ENCODE results near the gene FLNB. TPM values are rescaled to one million over a fixed set of nuclear protein-coding genes. Genes with fewer than 3 reads are reported as not detected.
"Not testable (repeated sequence)": the region's sequence is repeated elsewhere in the genome, so short reads cannot be mapped to it uniquely, and the experiment has no call there.

FLNB gene
- total RNA-seq, 2 donors from 2014 or later: 96.9 to 139 TPM

DNA sequence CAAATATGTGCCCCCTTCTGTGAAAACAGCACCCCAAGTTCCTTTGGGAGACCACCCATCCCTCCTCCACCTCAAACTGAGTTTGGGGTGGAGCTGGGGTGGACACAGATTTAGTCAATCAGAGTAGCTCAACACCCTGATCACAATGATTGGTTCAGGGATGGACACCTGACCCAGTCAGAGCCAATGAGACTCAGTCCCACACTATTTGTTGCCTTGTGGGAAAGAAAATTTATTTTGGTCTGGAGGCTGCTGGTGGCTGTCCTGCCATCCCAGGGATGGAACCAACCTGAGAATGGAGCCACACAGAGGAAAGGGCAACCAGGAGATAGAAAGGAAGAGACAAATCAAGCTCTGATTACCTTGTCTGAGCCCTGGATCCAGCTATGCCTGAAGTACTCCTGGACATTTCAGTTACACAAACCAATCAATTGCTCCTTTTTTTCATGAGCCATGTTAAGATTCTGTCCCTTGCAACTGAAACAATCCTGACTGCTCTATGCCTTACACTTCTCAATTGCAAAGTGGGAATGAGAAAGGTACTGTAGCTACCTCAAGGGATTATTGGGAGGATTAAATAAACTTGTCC lies 192.0 kb downstream of the FLNB start:
- Histone ChIP-seq H3K36me3 (no peaks in the 10 kb centered on the region), H3K9me3 (no peaks in the 10 kb centered on the region), H3K27ac (no peak overlapping the region), H3K4me3 (no peak overlapping the region), H3K4me1 (ENCODE audit: control insufficient read depth in 1 of 2, low read depth in 2 of 2) (peaks cover 16 to 22% of the 10 kb centered on the region in 2 donors), H3K27me3 (replicated peaks; ENCODE audit: insufficient read depth) (no peaks in the 10 kb centered on the region)
- DNase-seq (ENCODE audit: low spot score) (no peak), ATAC-seq (ENCODE audit: insufficient number of reproducible peaks, low FRiP score, low read depth) (no peak)
- TF ChIP-seq CTCF (IDR thresholded peaks at IDR 0.05): no peak

DNA sequence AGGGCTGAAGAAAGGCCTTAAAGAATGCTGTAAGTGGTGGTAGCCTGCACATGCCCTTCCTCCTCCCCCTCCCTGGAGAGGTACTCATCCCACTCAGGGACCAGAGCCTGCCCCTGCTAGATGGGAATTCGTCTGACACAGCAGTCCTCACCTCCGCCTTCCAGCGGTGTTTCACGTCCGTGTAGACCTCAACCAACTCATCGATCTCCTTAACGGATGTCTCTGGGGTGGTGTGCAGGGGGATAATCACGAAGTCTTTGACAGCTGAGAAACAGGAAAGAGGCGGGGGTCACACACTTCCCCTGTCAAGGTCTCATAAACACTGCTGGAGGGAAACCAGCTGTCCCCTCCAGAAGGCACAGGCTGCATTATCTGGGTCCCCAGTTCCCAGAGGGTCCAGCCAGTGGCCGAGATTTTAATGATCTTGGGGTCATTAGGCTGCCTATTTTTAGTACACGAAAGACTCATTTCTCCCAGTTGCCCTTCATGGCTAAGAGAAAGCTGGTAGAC lies 192.7 kb downstream of the FLNB start:
- Histone ChIP-seq H3K4me1 (ENCODE audit: control insufficient read depth in 1 of 2, low read depth in 2 of 2) (peaks cover 16 to 22% of the 10 kb centered on the region in 2 donors), H3K9me3 (no peaks in the 10 kb centered on the region), H3K4me3 (no peak overlapping the region), H3K27ac (no peak overlapping the region), H3K36me3 (no peaks in the 10 kb centered on the region), H3K27me3 (replicated peaks; ENCODE audit: insufficient read depth) (no peaks in the 10 kb centered on the region)
- ATAC-seq (ENCODE audit: insufficient number of reproducible peaks, low FRiP score, low read depth) (no peak), DNase-seq (ENCODE audit: low spot score) (no peak)
- no peak for TF ChIP-seq CTCF (IDR thresholded peaks at IDR 0.05)

DNA sequence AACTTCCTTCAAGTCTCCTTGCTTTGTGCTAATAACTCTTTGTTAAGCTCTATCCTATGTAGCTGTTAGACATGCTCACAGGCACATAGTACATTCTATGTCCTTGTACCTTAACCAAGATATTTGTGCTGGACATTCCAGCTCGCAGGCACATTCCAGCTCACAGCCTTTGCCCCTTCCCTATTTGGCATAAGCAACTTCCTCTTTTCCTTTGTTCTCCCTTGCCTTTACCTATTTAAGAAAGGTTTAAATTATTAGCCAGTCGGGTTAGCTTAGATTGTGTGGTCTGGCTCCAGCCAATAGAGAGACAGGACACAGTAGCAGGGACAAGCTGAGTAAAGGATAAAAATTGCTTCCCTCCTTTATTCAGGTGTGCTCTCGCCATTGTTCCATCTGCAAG lies 193.2 kb downstream of the FLNB start:
- H3K27me3 ChIP-seq (replicated peaks; ENCODE audit: insufficient read depth); H3K27ac ChIP-seq; H3K4me3 ChIP-seq; H3K36me3 ChIP-seq; H3K9me3 ChIP-seq; DNase-seq (ENCODE audit: low spot score); ATAC-seq (ENCODE audit: insufficient number of reproducible peaks, low FRiP score, low read depth): not testable (repeated sequence)
- H3K4me1 ChIP-seq (ENCODE audit: control insufficient read depth in 1 of 2, low read depth in 2 of 2): peaks cover 16 to 22% of the 10 kb centered on the region in 2 donors

DNA sequence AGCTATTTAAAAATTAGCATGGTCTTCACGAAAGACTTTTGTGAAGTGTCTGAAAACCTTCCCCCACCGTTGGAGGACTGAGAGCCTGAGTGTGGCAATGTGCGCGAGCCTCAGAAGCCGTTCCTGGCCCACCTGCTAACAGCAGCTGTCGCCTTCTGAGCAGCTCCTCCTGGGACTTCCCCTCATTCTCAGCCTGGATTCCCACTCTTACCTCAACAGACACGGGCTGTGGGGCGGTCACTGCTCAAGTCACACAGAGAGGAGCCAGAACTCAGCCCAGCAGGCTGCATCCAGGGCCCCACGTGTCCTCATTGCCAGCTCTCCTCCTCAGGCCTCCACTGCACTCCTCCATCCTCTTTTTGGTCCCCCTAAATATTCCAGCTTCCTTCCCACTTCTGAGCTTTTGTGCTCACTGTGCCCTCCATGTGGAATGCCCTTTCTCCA lies 194.7 kb downstream of the FLNB start:
- no peak for TF ChIP-seq CTCF (IDR thresholded peaks at IDR 0.05)
- ATAC-seq (ENCODE audit: insufficient number of reproducible peaks, low FRiP score, low read depth) (no peak), DNase-seq (ENCODE audit: low spot score) (no peak)
- H3K36me3 ChIP-seq: no peaks in the 10 kb centered on the region
- H3K4me1 ChIP-seq (ENCODE audit: control insufficient read depth in 1 of 2, low read depth in 2 of 2): peaks cover 16 to 19% of the 10 kb centered on the region in 2 donors
- H3K27me3 ChIP-seq (replicated peaks; ENCODE audit: insufficient read depth): no peaks in the 10 kb centered on the region
- no peaks in the 10 kb centered on the region for H3K9me3 ChIP-seq
- no peak overlapping the region for H3K27ac ChIP-seq
- no peak overlapping the region for H3K4me3 ChIP-seq

DNA sequence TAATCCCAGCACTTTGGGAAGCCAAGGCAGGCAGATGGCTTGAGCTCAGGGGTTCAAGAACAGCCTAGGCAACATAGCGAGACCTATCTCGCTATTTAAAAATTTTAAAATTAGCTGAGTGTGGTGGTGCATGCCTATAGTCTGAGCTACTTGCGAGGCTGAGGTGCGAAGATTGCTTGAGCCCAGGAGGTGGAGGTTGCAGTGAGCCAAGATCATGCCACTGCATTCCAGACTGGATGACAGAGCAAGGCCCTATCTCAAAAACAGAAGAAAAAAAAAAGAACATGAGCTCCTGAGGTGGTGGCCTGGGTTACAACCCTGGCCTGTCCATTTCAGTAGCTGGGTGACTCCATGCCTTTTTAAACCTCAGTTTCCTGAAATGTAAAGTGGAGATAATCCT lies 195.3 kb downstream of the FLNB start:
- H3K4me1 ChIP-seq (ENCODE audit: control insufficient read depth in 1 of 2, low read depth in 2 of 2): peaks cover 11 to 13% of the 10 kb centered on the region in 2 donors
- no peak for TF ChIP-seq CTCF (IDR thresholded peaks at IDR 0.05)
- ATAC-seq (ENCODE audit: insufficient number of reproducible peaks, low FRiP score, low read depth) (no peak), DNase-seq (ENCODE audit: low spot score) (no peak)
- H3K27ac ChIP-seq: no peak overlapping the region
- no peaks in the 10 kb centered on the region for H3K9me3 ChIP-seq
- no peaks in the 10 kb centered on the region for H3K36me3 ChIP-seq
- H3K27me3 ChIP-seq (replicated peaks; ENCODE audit: insufficient read depth): no peaks in the 10 kb centered on the region
- H3K4me3 ChIP-seq: no peak overlapping the region

DNA sequence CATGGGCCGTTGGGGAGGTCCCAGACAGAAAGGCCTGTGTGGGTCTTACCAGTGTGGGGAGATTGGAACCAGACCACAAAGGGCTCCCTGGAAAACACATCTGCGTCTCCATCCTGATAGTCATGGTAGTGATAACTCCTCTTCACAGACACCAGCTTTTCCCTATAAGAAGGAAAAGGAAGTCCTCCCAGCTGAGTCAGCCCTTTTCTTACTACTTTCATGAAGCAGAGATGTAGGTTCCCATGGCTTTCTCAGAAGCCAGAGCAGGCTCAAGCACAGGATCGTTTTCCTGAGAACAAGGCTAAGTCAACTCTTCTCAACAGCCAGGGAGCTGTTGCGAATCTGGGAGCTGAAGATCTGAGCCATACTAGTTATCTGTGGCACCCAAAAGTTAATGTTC lies 196.5 kb downstream of the FLNB start:
- DNase-seq (ENCODE audit: low spot score): no peak
- Histone ChIP-seq H3K4me1 (ENCODE audit: control insufficient read depth in 1 of 2, low read depth in 2 of 2) (peaks cover 0 to 5% of the 10 kb centered on the region in 2 donors), H3K27ac (no peak overlapping the region), H3K4me3 (no peak overlapping the region), H3K36me3 (no peaks in the 10 kb centered on the region), H3K9me3 (no peaks in the 10 kb centered on the region), H3K27me3 (replicated peaks; ENCODE audit: insufficient read depth) (no peaks in the 10 kb centered on the region)
- TF ChIP-seq CTCF (IDR thresholded peaks at IDR 0.05): no peak
- no peak for ATAC-seq (ENCODE audit: insufficient number of reproducible peaks, low FRiP score, low read depth)

All from thoracic aorta (tissue), 2 donors.